Measurements from ENCODE around the gene ECE1.

The ECE1 gene

GRCh38 chr1:21307663-21308305 is 17.5 kb upstream of the ECE1 start:
- no peak for DNase-seq

DNA sequence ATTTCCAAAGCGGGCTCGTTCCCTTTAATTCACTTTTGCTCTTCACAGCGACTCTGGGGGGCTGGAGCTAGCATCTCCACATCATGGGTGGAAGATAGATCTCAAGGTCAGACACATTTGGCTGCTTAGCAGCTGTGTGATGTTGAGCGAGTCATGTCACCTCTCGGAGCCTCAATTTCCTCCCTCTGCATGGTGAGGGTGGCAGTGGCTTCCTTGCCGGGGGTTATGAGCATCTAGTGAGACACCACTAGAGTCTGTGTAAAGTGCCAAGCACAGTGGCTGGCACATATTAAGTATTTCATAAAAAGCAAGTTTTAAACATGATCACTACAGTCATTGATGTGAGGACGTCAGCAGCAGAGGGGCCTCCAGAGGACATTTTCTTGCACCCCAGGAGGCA is 16.9 kb upstream of the ECE1 start:
- no peak for DNase-seq

DNA sequence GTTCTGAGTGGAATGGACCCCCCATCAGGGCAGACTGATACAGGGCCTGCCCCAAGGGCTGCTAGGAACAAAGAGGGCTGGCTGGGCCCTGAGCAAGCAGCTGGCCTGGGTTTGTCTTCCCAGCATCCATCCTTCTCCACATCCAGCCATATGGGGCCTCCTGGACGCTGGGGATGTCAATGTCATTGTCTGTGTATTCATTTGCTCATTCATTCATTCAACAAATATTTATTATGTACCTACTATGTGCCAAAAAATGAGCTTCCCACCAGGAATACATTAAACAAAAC is 15.6 kb upstream of the ECE1 start:
- DNase-seq, result no peak

GRCh38 chr1:21305155-21305899 is 15.1 kb upstream of the ECE1 start:
- no peak for DNase-seq

DNA sequence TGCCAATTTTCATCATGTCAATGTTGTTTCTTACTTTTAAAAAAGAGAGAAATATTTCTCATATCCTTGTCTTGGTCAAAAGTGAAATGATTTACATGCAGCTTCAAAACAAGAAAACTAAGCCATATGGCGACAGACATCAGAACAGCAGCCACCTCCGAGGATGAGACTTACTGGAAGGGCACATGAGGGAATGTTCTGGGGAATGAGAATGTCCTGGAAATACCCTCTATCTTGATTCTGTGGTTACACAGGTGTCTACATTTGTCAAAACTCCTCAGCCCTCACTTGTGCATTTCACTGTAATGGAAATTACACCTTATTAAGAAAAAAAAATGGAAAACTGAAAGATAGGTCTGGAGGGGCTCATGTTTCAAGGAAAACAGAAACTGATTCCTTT is 14.2 kb upstream of the ECE1 start:
- no peak for DNase-seq

DNA sequence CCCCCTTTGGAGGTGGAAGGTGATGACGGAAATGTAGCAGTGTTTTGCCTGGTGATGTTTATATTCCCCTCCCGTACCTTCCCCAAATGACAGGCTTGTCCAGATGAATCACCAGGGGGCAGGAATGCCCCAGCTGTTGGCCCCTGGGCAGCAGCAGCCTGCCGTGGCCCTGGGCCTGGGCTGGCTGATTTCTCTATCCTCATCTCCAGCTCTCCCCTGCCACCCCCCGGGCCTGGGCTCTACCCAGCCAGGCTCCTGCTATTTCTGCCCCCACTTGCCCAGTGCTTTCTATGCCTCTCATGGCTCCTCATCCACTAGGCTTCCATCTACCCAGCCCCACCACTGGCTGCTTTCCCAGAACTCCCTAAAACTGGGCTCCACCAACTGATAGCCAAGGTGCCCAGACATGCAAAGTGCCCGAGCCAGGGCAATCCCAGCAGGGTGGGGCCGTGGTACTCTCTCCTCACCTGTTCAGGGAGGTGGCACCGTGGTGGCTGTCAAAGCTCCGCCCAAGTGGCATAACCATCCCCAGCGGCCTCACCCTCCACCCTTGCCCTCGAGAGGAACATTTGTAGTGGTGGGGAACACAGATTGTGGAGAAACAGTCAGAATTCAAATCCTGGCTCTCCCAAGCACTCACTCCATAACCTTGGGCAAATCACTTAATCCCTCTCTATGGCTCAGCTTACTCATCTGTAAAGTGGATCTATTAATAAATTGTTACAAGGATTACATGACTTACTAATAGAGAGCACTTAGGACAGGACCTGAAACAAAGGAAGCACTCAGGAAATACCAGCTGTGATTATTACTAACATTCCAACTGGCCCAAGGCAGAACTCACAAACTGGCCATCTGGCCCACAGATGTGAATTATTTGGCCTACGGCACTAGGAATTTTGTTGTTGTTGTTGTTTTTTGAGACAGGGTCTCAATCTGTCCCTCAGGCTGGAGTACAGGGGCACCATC is 12.8 kb upstream of the ECE1 start:
- DNase-seq, result peak; percentile 35

DNA sequence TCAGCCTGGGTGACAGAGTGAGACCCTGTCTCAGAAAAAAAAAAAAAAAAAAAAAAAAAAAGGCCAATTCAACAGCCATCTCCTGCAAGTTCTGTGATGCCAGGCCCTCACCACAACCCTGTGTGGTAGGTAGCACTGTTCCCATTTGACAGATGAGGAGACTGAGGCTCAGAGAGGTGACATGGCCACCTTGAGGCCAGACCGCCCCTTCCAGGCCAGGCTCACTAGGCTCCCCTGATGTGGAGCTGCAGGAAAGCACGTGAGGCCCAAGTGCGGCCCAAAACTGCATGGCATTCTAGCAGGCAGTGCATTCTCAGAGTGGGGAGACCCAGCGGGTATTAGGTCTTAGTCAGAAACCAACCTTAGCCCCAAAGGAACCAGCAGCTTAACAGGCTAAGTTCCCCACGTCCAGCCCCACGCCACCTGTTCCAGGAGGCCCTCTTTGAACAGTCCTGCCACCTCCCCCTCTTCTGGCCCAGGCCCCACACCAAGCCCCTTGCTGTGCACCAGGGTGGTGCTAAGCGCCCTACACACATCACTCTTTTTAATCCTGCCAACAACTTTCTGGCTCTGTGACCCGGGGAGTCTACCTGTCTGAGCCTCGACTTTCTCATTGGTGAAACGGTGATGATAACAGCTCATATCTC is 11.7 kb upstream of the ECE1 start:
- DNase-seq, result no peak

DNA sequence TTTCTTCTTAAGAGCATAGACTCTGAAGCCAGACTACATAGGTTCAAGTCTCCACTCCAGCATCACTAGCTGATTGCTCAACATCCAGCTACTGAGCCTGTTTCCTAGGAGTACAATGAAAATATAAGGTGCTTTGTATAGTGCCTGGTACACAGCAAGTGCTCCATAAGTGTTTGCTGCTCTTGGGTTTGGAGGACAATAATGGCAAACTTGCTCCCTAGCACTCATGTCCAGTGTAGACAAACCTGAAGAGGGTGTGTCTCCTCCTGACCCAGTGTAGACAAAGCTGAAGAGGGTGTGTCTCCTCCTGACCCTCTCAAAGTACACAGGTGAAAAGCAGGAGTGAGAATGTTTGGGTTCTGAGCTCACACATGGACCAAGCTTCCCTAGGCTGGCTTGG is 10.5 kb upstream of the ECE1 start:
- DNase-seq, result no peak

- DNase-seq, result no peak
Measured at GRCh38 chr1:21299780-21300395, 9.6 kb upstream of the ECE1 start.

- DNase-seq, result no peak
Measured at GRCh38 chr1:21298981-21299391, 8.7 kb upstream of the ECE1 start.

DNA sequence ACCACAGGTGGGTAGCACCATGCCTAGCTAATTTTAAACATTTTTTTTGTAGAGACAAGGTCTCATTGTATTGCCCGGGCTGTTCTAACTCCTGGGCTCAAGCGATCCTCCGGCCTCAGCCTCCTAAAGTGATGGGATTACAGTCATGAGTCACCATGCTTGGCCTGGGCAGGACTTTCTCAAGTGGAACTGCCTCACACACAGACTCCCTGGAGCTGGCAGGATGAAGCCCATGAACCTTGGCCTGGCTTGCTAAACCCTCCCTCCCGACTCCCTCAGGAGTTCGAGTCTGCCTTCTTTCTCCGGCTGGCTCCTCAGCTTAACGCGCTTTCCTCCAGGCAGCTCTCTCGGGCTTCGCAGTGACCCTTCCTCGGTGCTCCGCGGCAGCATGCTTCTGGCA is 7.7 kb upstream of the ECE1 start:
- no peak for DNase-seq

DNA sequence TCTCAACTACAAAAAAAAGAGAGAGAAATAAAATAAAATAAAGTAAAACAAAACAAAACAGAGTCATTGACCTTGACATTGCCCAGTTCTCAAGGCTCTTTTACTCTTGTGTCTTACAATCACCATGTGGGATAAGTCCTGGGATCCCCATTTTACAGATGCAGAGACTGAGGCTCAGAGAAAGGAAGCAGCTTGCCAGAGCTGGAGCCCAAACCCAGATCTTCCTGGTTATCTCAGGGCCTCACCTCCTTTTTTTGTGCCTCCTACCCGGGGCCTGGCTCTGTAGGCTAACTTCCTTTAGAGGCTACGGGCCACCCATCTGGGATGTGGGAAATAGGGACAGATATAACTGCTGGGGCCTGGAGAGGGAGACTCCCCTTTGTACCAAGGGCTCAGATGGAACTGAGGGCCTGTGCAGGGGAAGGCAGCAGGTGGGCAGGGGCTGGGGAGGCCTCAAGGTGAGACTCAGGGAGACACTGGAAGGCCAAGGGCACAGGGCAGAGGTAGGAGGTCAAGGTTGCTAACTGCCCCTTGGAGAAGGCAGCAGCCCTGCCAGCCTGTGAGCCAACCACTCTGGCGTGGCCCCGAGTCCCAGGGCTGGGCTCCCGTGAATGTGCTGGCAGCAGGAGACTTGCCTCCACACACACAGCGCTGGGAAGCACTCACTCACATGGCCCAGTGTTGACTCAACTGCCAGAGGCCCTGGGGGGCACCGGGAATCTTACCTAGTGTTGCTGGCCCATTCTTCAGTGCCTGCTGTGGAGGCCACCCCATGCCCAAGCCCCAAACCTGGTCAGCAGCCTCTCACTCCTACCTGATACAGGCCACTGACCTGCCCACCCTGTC is 6.5 kb upstream of the ECE1 start:
- no peak for DNase-seq

- no peak for DNase-seq
Measured at GRCh38 chr1:21295545-21295944, 5.3 kb upstream of the ECE1 start.

DNA sequence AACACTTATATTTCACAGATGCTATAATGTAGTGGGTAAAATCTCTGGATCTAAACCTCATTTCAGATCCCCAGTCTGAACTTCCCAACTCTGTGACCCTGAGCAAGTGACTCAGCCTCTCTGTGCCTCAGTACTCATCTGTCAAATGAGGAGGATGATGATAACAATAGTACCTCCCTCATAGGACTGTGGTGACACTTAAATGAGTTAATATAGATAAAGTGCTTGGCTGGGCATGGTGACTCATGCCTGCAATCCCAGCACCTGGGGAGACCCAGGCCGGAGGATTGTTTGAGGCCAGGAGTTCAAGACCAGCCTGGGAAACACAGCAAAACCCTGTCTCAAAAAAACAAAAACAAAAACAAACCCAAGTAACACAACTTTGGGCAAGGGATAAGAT is 4.7 kb upstream of the ECE1 start:
- no peak for DNase-seq

GRCh38 chr1:21294266-21294989 is 4.2 kb upstream of the ECE1 start:
- no peak for DNase-seq

- no peak for DNase-seq
Measured at GRCh38 chr1:21293537-21294265, 3.4 kb upstream of the ECE1 start.

- DNase-seq, result no peak
Measured at GRCh38 chr1:21292984-21293536, 2.8 kb upstream of the ECE1 start.

- no peak for DNase-seq
Measured at GRCh38 chr1:21292503-21292983, 2.3 kb upstream of the ECE1 start.

DNA sequence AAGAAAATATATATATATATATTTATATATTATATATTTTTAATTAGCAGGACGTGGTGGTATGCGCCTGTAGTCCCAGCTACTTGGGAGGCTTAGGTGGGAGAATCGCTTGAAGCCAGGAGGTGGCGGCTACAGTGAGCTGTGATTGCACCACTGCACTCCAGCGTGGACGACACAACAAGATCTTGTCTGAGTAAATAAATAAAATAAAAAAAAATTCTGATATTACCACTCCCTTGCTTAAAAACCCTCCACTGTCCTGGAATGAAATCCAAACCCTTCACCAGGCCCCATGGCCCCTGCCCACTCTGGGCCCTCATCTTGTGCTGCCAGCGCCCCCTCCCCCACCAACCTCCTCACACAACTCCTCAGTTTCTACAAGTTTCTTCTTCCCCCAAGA is 1.7 kb upstream of the ECE1 start:
- no peak for DNase-seq

DNA sequence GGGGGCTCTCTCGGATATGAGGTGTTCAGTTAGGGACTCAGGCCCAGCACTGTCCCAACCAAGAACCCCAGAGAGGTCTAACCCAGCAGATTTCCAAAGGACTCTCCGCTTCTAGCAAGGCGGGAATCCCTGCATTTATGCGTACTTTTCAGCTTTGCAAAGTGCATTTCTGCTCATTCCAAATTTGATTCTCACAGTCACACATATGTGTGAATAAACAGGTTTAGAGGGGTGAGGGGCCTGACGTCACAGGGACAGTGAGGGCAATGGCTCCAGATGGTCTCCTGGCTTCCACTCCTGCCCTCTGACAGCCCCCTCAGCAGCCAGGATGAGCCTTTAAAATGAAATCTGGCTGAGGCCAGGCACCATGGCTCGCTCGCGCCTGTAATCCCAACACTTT is 921 bp upstream of the ECE1 start:
- DNase-seq, result no peak

Measured in NCI-H1105 treated with DMSO at 0.1 percent for 48 hours (cell line).